HG03571 (cell line): ENCODE results near the gene SON.

Experiments
- ATAC-seq: cut with Tn5 transposase; IDR thresholded peaks from one replicate; pipeline ENCODE4 v1.9.1; 2021; ENCODE audit not compliant: unreplicated experiment

Gene SON

GRCh38 chr21:33544451-33545195, 1.8 kb downstream of the SON start:
- no peak for ATAC-seq

DNA sequence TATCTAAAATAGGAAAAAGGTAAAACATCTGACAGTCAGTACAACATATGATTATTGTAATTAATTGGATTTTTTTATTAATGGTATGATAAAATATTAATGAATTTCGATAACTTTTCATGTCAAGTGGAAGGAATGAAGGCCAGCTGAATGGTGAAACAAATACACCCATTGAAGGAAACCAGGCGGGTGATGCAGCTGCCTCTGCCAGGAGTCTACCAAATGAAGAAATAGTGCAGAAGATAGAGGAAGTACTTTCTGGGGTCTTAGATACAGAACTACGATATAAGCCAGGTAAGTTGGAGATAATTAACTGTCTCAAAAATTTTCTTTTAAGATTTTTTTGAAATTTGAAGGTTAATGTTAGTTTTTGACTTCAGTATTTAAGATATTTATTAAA, 3.2 kb downstream of the SON start:
- ATAC-seq = no peak

DNA sequence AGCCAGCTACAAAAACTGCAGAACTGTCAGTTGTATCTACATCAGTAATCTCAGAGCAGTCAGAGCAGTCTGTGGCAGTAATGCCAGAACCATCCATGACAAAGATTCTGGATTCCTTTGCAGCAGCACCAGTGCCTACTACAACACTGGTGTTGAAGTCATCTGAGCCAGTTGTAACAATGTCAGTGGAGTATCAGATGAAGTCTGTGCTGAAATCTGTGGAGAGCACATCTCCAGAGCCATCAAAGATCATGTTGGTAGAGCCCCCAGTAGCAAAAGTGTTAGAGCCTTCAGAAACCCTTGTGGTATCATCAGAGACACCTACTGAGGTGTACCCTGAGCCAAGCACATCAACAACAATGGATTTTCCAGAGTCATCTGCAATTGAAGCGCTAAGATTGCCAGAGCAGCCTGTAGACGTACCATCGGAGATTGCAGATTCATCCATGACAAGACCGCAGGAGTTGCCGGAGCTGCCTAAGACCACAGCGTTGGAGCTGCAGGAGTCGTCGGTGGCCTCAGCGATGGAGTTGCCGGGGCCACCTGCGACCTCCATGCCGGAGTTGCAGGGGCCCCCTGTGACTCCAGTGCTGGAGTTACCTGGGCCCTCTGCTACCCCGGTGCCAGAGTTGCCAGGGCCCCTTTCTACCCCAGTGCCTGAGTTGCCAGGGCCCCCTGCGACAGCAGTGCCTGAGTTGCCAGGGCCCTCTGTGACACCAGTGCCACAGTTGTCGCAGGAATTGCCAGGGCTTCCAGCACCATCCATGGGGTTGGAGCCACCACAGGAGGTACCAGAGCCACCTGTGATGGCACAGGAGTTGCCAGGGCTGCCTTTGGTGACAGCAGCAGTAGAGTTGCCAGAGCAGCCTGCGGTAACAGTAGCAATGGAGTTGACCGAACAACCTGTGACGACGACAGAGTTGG, 7.3 kb downstream of the SON start:
- ATAC-seq = no peak

- ATAC-seq = no peak
Measured at GRCh38 chr21:33550772-33551660, 8.2 kb downstream of the SON start.

DNA sequence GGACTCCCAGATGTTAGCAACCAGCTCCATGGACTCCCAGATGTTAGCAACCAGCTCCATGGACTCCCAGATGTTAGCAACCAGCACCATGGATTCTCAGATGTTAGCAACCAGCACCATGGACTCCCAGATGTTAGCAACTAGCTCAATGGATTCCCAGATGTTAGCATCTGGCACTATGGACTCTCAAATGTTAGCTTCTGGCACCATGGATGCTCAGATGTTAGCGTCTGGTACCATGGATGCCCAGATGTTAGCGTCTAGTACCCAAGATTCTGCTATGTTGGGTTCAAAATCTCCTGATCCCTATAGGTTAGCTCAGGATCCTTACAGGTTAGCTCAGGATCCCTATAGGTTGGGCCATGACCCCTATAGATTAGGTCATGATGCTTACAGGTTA, 8.8 kb downstream of the SON start:
- no peak for ATAC-seq

DNA sequence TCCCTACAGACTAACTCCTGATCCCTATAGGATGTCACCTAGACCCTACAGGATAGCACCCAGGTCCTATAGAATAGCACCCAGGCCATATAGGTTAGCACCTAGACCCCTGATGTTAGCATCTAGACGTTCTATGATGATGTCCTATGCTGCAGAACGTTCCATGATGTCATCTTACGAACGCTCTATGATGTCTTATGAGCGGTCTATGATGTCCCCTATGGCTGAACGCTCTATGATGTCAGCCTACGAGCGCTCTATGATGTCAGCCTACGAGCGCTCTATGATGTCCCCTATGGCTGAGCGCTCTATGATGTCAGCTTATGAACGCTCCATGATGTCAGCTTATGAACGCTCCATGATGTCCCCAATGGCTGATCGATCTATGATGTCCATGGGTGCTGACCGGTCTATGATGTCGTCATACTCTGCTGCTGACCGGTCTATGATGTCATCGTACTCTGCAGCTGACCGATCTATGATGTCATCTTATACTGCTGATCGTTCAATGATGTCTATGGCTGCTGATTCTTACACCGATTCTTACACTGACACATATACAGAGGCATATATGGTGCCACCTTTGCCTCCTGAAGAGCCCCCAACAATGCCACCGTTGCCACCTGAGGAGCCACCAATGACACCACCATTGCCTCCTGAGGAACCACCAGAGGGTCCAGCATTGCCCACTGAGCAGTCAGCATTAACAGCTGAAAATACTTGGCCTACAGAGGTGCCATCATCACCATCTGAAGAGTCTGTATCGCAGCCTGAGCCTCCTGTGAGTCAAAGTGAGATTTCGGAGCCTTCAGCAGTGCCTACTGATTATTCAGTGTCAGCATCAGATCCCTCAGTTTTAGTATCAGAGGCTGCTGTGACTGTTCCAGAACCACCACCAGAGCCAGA, 9.5 kb downstream of the SON start:
- ATAC-seq = no peak

DNA sequence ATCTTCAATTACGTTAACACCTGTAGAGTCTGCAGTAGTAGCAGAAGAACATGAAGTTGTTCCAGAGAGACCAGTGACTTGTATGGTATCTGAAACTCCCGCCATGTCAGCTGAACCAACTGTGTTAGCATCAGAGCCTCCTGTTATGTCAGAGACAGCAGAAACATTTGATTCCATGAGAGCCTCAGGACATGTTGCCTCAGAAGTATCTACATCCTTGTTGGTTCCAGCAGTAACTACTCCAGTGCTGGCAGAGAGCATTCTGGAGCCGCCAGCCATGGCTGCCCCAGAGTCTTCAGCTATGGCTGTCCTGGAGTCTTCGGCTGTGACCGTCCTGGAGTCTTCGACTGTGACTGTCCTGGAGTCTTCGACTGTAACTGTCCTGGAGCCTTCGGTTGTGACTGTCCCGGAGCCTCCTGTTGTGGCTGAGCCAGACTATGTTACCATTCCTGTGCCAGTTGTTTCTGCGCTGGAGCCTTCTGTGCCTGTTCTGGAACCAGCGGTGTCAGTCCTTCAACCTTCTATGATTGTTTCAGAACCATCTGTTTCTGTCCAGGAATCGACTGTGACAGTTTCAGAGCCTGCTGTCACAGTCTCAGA, 10.3 kb downstream of the SON start:
- no peak for ATAC-seq

DNA sequence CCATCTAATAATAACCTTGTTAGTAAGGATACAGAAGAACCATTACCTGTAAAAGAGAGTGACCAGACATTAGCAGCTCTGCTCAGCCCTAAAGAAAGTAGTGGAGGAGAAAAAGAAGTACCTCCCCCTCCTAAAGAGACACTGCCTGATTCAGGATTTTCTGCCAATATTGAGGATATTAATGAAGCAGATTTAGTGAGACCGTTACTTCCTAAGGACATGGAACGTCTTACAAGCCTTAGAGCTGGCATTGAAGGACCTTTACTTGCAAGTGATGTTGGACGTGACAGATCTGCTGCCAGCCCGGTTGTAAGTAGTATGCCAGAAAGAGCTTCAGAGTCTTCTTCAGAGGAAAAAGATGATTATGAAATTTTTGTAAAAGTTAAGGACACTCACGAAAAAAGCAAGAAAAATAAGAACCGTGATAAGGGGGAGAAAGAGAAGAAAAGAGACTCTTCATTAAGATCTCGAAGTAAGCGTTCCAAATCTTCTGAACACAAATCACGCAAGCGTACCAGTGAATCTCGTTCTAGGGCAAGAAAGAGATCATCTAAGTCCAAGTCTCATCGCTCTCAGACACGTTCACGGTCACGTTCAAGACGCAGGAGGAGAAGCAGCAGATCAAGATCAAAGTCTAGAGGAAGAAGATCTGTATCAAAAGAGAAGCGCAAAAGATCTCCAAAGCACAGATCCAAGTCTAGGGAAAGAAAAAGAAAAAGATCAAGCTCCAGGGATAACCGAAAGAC, 11.6 kb downstream of the SON start:
- no peak for ATAC-seq

DNA sequence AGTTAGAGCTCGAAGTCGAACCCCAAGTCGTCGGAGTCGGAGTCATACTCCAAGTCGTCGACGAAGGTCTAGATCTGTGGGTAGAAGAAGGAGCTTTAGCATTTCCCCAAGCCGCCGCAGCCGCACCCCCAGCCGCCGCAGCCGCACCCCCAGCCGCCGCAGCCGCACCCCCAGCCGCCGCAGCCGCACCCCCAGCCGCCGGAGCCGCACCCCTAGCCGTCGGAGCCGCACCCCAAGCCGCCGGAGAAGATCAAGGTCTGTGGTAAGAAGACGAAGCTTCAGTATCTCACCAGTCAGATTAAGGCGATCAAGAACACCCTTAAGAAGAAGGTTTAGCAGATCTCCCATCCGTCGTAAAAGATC, 12.1 kb downstream of the SON start:
- ATAC-seq = no peak

DNA sequence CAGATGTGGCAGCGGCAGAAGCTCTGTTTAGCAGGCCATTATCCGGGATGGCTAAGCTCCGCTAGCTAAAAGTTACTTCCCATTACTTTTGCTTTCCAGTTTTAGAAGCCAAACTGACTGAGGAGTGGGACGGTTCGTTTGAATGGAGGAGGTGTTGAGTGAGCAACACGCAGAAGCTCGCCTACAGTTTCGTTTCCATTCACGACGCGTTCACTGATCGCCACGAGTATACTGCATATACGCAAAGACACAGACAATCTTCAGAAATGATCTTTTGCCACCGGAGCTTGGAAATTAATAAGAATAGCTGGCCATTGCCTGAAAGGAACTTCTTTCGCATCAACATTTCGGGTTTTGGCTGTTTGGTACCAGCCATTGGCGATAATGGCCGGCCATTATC, 14.6 kb downstream of the SON start:
- no peak for ATAC-seq

GRCh38 chr21:33558777-33559421, 16.1 kb downstream of the SON start:
- ATAC-seq = no peak

- ATAC-seq = no peak
Measured at GRCh38 chr21:33559813-33560212, 17.0 kb downstream of the SON start.

DNA sequence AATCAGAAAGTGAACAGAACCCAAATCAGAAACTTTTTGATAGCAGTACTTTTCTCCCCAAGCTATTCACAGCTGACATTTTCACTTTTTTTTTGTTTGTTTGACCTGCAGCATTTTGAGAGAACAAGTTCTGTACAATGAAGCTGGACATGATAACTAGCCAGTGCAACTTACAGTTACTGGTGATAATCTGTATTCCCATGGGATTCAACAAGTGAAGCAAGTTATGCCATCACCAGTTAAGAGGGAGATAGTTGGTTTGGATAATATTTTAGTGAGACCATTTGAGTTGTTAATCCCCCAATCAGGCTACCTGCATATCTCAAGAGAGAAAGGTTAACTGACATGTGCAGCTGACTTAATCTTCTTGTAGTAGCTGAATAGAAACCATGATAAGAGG, 18.1 kb downstream of the SON start:
- no peak for ATAC-seq

- no peak for ATAC-seq
Measured at GRCh38 chr21:33561373-33561772, 18.5 kb downstream of the SON start.

GRCh38 chr21:33562389-33562788, 19.6 kb downstream of the SON start:
- ATAC-seq = no peak

DNA sequence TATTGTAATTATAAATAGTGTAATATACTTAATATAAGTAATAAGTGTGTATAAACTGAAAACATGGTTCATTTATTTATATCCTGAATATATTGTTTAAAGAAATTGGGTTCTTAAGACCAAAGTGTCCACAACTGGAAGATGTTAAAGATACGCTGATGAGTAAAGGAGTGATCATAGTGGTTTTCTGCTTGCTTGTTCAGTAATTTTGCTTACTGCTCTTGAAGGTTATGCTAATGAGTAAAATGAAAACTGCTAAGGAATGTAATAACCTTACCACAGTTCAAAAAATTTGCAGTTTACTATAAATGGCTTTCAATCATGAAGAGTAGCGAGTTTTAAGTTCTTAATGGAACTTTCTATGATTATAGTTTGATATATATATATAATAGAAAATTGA, 23.7 kb downstream of the SON start:
- no peak for ATAC-seq

DNA sequence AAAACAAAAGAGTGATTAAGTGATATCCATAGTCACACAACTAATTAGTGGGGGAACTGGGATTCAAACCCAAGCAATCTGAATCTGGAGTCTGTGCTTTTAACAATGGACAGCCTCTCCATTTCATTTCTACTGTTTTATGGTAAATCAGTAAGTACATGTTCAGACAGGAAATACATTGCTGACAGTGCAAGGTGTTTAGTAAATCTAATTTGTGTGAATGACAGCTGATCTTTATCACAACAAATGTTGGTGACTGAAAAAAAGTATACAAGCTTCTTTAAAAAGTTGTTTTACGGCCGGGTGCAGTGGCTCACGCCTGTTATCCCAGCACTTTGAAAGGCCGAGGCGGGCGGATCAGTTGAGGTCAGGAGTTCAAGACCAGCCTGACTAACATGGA, 25.1 kb downstream of the SON start:
- ATAC-seq = no peak

GRCh38 chr21:33568448-33568847, 25.6 kb downstream of the SON start:
- no peak for ATAC-seq

DNA sequence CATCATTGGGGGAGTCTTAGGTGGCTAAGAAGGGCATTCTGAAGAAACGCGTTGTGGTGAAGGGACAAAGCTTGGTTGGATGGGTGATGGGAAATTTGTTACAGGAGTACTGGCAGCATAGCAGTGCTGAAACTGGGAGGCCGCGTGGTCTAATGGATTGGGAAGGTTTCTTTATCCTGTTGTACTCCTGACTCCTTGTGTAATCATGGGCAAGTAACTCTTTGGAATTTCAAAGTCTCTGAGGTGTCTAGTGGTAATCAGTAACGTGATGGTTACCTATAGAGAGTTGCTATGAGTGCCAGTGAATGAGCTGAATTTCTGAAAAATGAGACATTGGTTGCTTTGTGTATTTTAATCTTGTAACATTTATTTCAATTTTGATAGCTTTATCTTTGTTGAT, 27.2 kb downstream of the SON start:
- ATAC-seq = no peak
